Lung (tissue), 12 donors: Measurements from ENCODE around the gene ACAN. TPM values are rescaled to one million over a fixed set of nuclear protein-coding genes. Genes with fewer than 3 reads are reported as not detected.

Source experiments
- ATAC-seq: fragments of 200-7000 bp; cut with Tn5 transposase; one replicate; pipeline ENCODE4 v1.9.1; 2020; ENCODE audit warnings: moderate number of reproducible peaks; ENCODE audit not compliant: insufficient read depth, low FRiP score
- DNase-seq, 3 donors: peaks; one replicate each; pipeline ENCODE4 v3.0.0-alpha.2; 2013 to 2017
- H3K27ac ChIP-seq, 2 donors: one replicate each; pipeline ENCODE4 v1.5.1; 2013; ENCODE audit warnings: mild to moderate bottlenecking in 2 of 2, moderate library complexity in 2 of 2, control low read depth in 1 of 2, inconsistent platforms in 1 of 2, low read depth in 1 of 2, low read length in 1 of 2
- H3K27me3 ChIP-seq, 3 donors: one replicate each; pipeline ENCODE4 v1.5.1; 2013; ENCODE audit warnings: low read length in 2 of 3; ENCODE audit not compliant: control insufficient read depth in 3 of 3, insufficient read depth in 3 of 3
- H3K36me3 ChIP-seq, 4 donors: one replicate each; pipeline ENCODE4 v1.5.1; 2013; ENCODE audit warnings: low read length in 4 of 4, mild to moderate bottlenecking in 1 of 4, moderate library complexity in 1 of 4; ENCODE audit not compliant: control insufficient read depth in 4 of 4, insufficient read depth in 4 of 4
- H3K4me1 ChIP-seq, 5 donors: one replicate each; pipeline ENCODE4 v1.5.1; 2013; ENCODE audit warnings: low read length in 5 of 5, mild to moderate bottlenecking in 2 of 5, moderate library complexity in 1 of 5; ENCODE audit not compliant: control insufficient read depth in 5 of 5, insufficient read depth in 5 of 5
- H3K4me3 ChIP-seq: one replicate; pipeline ENCODE4 v1.5.1; 2013; ENCODE audit warnings: mild to moderate bottlenecking, control low read depth, moderate library complexity
- H3K9ac ChIP-seq, 2 donors: one replicate each; pipeline ENCODE4 v1.5.1; 2013; ENCODE audit warnings: low read length in 2 of 2, control low read depth in 1 of 2; ENCODE audit not compliant: insufficient read depth in 1 of 2
- H3K9me3 ChIP-seq, 4 donors: one replicate each; pipeline ENCODE4 v1.5.1; 2013; ENCODE audit warnings: low read length in 3 of 4, mild to moderate bottlenecking in 1 of 4, moderate library complexity in 1 of 4; ENCODE audit not compliant: control insufficient read depth in 4 of 4, insufficient read depth in 3 of 4
- WGBS, 2 donors: extraction: QIAGEN DNeasy Blood & Tissue Kit; methylation state at CpG; one replicate each; pipeline ENCODE4 v1.1.7; 2013; 5-methylcytosine and 5-hydroxymethylcytosine counted together
- polyA plus RNA-seq, 2 donors: library from polyadenylated mRNA; stranded (reverse); fragments of 200-250 nt; gene quantifications; one replicate each; pipeline ENCODE4 v1.2.1, GENCODE V29; 2013
- total RNA-seq, 2 donors: library from RNA; depleted of rRNA in 1 of 2; stranded (reverse); fragments of >200 nt in 1 of 2; gene quantifications; one replicate each; pipeline ENCODE4 v1.2.1, GENCODE V29; 2014 to 2021
- TF ChIP-seq, protein P1 (sequence below): IDR thresholded peaks from 2 replicates; pipeline ENCODE4 v1.5.1; 2012; ENCODE audit warnings: mild to moderate bottlenecking; ENCODE audit errors: control extremely low read depth, extremely low read depth
- donor health status: control.
- donor health status: control.
- donor health status: Bipolar disorder and iron deficiency.
- donor health status: healthy.
- donor health status: DM: yes; HTN: yes; CAD: no.

ACAN gene
- total and polyA plus RNA-seq, 4 donors: 0.50 to 5.2 (median 0.85) TPM

- DNase-seq (peak; percentile 17 to 28 (median 21)), ATAC-seq (peak; percentile 17)
- Histone ChIP-seq H3K36me3 (peaks cover 0 to 7% (median 0%) of the 10 kb centered on the region in 4 donors), H3K9me3 (peaks cover 0 to 2% (median 0%) of the 10 kb centered on the region in 4 donors), H3K9ac (no peak within 1 kb of the TSS), H3K4me3 (peak within 1 kb of the TSS; percentile 50), H3K4me1 (peaks cover 3 to 24% (median 14%) of the 10 kb centered on the region in 5 donors), H3K27ac (no peak within 1 kb of the TSS), H3K27me3 (peaks cover 0 to 13% (median 11%) of the 10 kb centered on the region in 3 donors)
- TF ChIP-seq, protein P1, sequence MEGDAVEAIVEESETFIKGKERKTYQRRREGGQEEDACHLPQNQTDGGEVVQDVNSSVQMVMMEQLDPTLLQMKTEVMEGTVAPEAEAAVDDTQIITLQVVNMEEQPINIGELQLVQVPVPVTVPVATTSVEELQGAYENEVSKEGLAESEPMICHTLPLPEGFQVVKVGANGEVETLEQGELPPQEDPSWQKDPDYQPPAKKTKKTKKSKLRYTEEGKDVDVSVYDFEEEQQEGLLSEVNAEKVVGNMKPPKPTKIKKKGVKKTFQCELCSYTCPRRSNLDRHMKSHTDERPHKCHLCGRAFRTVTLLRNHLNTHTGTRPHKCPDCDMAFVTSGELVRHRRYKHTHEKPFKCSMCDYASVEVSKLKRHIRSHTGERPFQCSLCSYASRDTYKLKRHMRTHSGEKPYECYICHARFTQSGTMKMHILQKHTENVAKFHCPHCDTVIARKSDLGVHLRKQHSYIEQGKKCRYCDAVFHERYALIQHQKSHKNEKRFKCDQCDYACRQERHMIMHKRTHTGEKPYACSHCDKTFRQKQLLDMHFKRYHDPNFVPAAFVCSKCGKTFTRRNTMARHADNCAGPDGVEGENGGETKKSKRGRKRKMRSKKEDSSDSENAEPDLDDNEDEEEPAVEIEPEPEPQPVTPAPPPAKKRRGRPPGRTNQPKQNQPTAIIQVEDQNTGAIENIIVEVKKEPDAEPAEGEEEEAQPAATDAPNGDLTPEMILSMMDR: no peak
- WGBS, 2 donors: 1 to 2% methylated on average over 54 to 70 of the region's 70 CpGs
Measured at GRCh38 chr15:88894819-88895767, 91.9 kb downstream of the ACAN start, which contains the start of gene HAPLN3. Gene HAPLN3, minus strand, starts transcription at chr15:88895544. Its CDS starts 8,246 bp downstream, at chr15:88887298.

DNA sequence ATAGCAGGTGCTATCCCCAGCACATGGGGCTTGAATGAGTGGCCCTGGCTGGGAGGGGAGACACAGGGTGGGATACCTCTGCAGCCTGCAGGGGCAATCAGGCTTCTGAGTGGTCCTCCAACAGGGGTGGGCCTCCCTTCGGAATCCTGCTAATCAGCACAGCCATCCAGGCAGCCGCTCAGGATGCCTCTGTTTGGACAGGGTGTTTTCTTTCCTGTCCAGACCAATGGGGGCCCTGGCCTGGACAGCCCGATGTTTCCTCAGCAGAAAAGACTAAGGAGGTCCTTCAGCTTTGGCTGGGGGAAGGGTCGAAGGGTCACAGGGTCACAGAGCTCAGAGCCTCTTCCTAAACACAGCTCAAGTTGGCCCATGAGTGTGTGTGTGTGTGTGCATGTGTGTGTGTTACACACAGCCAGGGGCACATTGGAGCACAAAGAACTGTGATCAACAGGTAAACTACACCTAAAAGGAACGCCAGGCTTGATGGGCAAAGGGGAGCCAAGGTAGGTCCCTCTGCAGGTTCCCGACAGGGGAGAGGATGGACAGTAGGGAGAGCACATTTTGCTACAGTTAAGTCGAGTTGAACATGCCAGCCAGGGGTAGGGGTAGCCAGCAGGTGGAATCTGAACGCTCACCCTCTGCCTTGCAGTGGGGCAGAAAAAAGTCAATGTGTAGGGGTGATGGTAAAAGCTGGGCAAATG, 93.2 kb downstream of the ACAN start:
- Histone ChIP-seq H3K4me3 (no peak overlapping the region), H3K9ac (no peak overlapping the region), H3K36me3 (peaks cover 0 to 11% (median 3%) of the 10 kb centered on the region in 4 donors), H3K27ac (no peak overlapping the region), H3K4me1 (peaks cover 3 to 24% (median 14%) of the 10 kb centered on the region in 5 donors), H3K9me3 (peaks cover 0 to 4% (median 0%) of the 10 kb centered on the region in 4 donors), H3K27me3 (peaks cover 0 to 13% (median 11%) of the 10 kb centered on the region in 3 donors)
- 76 to 79% methylated on average over 8 of the region's 8 CpGs for WGBS, 2 donors
- DNase-seq: peak; percentile 9 to 23 (median 16)
- no peak for ATAC-seq
- TF ChIP-seq, protein P1: no peak

DNA sequence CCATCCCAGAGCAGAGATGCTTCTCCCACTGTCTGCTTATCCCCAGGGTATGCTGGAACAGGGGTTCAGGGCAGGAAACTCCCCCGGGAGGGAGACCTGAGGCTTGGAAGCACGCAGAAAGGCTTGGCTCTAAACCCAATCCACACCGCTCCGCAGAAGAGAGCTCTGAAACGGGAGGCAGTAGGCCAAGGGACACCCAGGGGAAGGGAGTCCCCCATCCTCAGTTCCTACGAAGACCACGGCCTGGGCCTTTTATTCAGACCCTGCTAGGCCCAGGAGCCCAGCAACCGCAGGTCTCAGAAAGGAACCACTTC, 93.9 kb downstream of the ACAN start:
- H3K4me3 ChIP-seq: no peak overlapping the region
- no peak for ATAC-seq
- H3K27ac ChIP-seq: peak overlapping the region; percentile 11 to 47
- peaks cover 0 to 13% (median 11%) of the 10 kb centered on the region in 3 donors for H3K27me3 ChIP-seq
- TF ChIP-seq, protein P1: no peak
- peaks cover 3 to 24% (median 14%) of the 10 kb centered on the region in 5 donors for H3K4me1 ChIP-seq
- H3K9me3 ChIP-seq: peaks cover 0 to 4% (median 0%) of the 10 kb centered on the region in 4 donors
- H3K9ac ChIP-seq: no peak overlapping the region
- peaks cover 0 to 14% (median 6%) of the 10 kb centered on the region in 4 donors for H3K36me3 ChIP-seq
- 27 to 38% methylated on average over 8 of the region's 8 CpGs for WGBS, 2 donors
- no peak for DNase-seq
